Body of pancreas (tissue), 4 donors: ENCODE data around the gene PDE1C.

Experiments
- POLR2A ChIP-seq, 3 donors: fragments of 450-650 bp; IDR thresholded peaks; one replicate each; pipeline ENCODE4 v1.6.1; 2016; ENCODE audit warnings: antibody characterized with exemption in 3 of 3, mild to moderate bottlenecking in 2 of 3
- TF ChIP-seq, protein P1 (sequence below), 7 experiments: fragments of 450-650 bp in 4 of 7; fragments of 200-600 bp in 3 of 7; sonication (generic) in 3 of 7; IDR thresholded peaks; one replicate each; pipeline ENCODE4 v1.5.1; 2016 to 2019; ENCODE audit warnings: antibody characterized with exemption in 7 of 7

- TF ChIP-seq, protein P1, sequence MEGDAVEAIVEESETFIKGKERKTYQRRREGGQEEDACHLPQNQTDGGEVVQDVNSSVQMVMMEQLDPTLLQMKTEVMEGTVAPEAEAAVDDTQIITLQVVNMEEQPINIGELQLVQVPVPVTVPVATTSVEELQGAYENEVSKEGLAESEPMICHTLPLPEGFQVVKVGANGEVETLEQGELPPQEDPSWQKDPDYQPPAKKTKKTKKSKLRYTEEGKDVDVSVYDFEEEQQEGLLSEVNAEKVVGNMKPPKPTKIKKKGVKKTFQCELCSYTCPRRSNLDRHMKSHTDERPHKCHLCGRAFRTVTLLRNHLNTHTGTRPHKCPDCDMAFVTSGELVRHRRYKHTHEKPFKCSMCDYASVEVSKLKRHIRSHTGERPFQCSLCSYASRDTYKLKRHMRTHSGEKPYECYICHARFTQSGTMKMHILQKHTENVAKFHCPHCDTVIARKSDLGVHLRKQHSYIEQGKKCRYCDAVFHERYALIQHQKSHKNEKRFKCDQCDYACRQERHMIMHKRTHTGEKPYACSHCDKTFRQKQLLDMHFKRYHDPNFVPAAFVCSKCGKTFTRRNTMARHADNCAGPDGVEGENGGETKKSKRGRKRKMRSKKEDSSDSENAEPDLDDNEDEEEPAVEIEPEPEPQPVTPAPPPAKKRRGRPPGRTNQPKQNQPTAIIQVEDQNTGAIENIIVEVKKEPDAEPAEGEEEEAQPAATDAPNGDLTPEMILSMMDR (IDR thresholded peaks at IDR 0.05), result no peak
- TF ChIP-seq POLR2A (IDR thresholded peaks at IDR 0.05), result no peak
Measured at GRCh38 chr7:31958226-31958625, 112.0 kb downstream of the PDE1C start.
